K562 (cell line): ENCODE data around the gene RREB1. TPM values are rescaled to one million over a fixed set of nuclear protein-coding genes. Genes with fewer than 3 reads are reported as not detected.

Source experiments
- CUX1 ChIP-seq: fragments of 200-800 bp; sonication (Bioruptor generic); IDR thresholded peaks from 2 replicates; pipeline ENCODE4 v1.6.1; 2016; ENCODE audit warnings: missing genetic modification characterization, missing compliant biosample characterization
- FOXK1 ChIP-seq: sonication (generic); formaldehyde crosslinking; IDR thresholded peaks from 2 replicates; pipeline ENCODE4 v1.8.0; 2022; ENCODE audit warnings: missing genetic modification reagents, mild to moderate bottlenecking, borderline replicate concordance
- GTF2E2 ChIP-seq: fragments of 200-800 bp; sonication (Bioruptor generic); IDR thresholded peaks from 2 replicates; pipeline ENCODE4 v1.6.1; 2016; ENCODE audit warnings: missing genetic modification characterization, missing compliant biosample characterization
- HOXB6 ChIP-seq: fragments of 250-450 bp; sonication (Bioruptor Pico); IDR thresholded peaks from 2 replicates; pipeline ENCODE4 v1.5.1; 2022; ENCODE audit warnings: mild to moderate bottlenecking, borderline replicate concordance
- MIER1 ChIP-seq: fragments of 450-650 bp; IDR thresholded peaks from 2 replicates; pipeline ENCODE4 v1.6.1; 2016; ENCODE audit warnings: antibody characterized with exemption, mild to moderate bottlenecking, low read depth
- NFXL1 ChIP-seq: fragments of 450-650 bp; formaldehyde crosslinking; IDR thresholded peaks from 2 replicates; pipeline ENCODE4 v1.4.0; 2021; ENCODE audit warnings: mild to moderate bottlenecking
- OTX1 ChIP-seq: fragments of 450-650 bp; formaldehyde crosslinking; IDR thresholded peaks from 2 replicates; pipeline ENCODE4 v1.4.0; 2022; ENCODE audit warnings: mild to moderate bottlenecking
- PHF20 ChIP-seq: fragments of 450-650 bp; IDR thresholded peaks from 2 replicates; pipeline ENCODE4 v1.6.1; 2018; ENCODE audit not compliant: partially characterized antibody
- PREB ChIP-seq: sonication (generic); formaldehyde crosslinking; IDR thresholded peaks from 2 replicates; pipeline ENCODE4 v1.8.1; 2023; ENCODE audit warnings: mild to moderate bottlenecking, missing genetic modification reagents
- SFPQ ChIP-seq: fragments of 200-400 bp; formaldehyde crosslinking; IDR thresholded peaks from 2 replicates; pipeline ENCODE4 v1.6.1; 2017; ENCODE audit warnings: mild to moderate bottlenecking, low read depth, low read length, moderate library complexity
- SRSF3 ChIP-seq: fragments of 200-400 bp; formaldehyde crosslinking; IDR thresholded peaks from 2 replicates; pipeline ENCODE4 v1.6.1; 2016; ENCODE audit warnings: mild to moderate bottlenecking, low read length, moderate library complexity; ENCODE audit not compliant: insufficient read depth
- ZFP30 ChIP-seq: fragments of 250-450 bp; sonication (Bioruptor Pico); IDR thresholded peaks from 2 replicates; pipeline ENCODE4 v1.8.0; 2022; ENCODE audit warnings: moderate library complexity, mild to moderate bottlenecking, inconsistent platforms, borderline replicate concordance
- ZFPM2 ChIP-seq: fragments of 250-450 bp; sonication (Bioruptor Pico); IDR thresholded peaks from 2 replicates; pipeline ENCODE4 v1.5.1; 2022; ENCODE audit warnings: mild to moderate bottlenecking
- polyA plus RNA-seq, 8 experiments: library from polyadenylated mRNA; depleted of rRNA in 4 of 8; stranded (reverse) in 5 of 8; unstranded in 3 of 8; fragments of >200 nt; fragmentation: Nextera tagmentation in 2 of 8; fragmentation: Illumina TruSeq in 1 of 8; extraction: Ambion mirVana in 2 of 8; extraction: Trizol in 1 of 8; gene quantifications; 2 replicates each; pipeline versions ENCODE4 v1.2.1 to v1.2.3, GENCODE V29; 2011 to 2014; ENCODE audit warnings: inconsistent platforms in 1 of 8, missing spikeins in 1 of 8
- total RNA-seq, 7 experiments: library from RNA; depleted of rRNA in 6 of 7; stranded (reverse); fragments of >200 nt in 6 of 7; fragmentation: Illumina TruSeq in 2 of 7; extraction: Trizol in 2 of 7; gene quantifications; 2 replicates each; pipeline versions ENCODE4 v1.2.1 to v1.2.3, GENCODE V29; 2011 to 2021; ENCODE audit warnings: low replicate concordance in 1 of 7
- TF ChIP-seq, protein P1 (sequence below): fragments of 250-450 bp; sonication (Bioruptor Pico); IDR thresholded peaks from 2 replicates; pipeline ENCODE4 v1.8.0; 2022; ENCODE audit warnings: inconsistent platforms
- TF ChIP-seq, protein P2 (sequence below): fragments of 250-450 bp; sonication (Bioruptor Pico); IDR thresholded peaks from 2 replicates; pipeline ENCODE4 v1.8.0; 2021; ENCODE audit warnings: moderate library complexity, mild to moderate bottlenecking, inconsistent platforms

RREB1 gene
- total and polyA plus RNA-seq, 9 of the 15 experiments (the other 6 are each of a cell fraction or from before 2014, with no cell fraction given), result 3.3 to 64.2 (median 19.3) TPM

GRCh38 chr6:7238900-7239589, 131.3 kb downstream of the RREB1 start (continued):
- TF ChIP-seq CUX1 (CRISPR knock-in tag) (no peak), FOXK1 (peak; percentile 61; the same call in 1 of the 2 replicates), OTX1 (no peak), PREB (CRISPR knock-in tag) (no peak), SFPQ (no peak), NFXL1 (CRISPR knock-in tag) (no peak), GTF2E2 (tag) (no peak), ZFP30 (CRISPR knock-in tag) (no peak), PHF20 (no peak), MIER1 (no peak), HOXB6 (CRISPR knock-in tag) (no peak), ZFPM2 (CRISPR knock-in tag) (no peak), SRSF3 (no peak)
- TF ChIP-seq, protein P1, sequence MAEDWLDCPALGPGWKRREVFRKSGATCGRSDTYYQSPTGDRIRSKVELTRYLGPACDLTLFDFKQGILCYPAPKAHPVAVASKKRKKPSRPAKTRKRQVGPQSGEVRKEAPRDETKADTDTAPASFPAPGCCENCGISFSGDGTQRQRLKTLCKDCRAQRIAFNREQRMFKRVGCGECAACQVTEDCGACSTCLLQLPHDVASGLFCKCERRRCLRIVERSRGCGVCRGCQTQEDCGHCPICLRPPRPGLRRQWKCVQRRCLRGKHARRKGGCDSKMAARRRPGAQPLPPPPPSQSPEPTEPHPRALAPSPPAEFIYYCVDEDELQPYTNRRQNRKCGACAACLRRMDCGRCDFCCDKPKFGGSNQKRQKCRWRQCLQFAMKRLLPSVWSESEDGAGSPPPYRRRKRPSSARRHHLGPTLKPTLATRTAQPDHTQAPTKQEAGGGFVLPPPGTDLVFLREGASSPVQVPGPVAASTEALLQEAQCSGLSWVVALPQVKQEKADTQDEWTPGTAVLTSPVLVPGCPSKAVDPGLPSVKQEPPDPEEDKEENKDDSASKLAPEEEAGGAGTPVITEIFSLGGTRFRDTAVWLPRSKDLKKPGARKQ (CRISPR knock-in tag), result no peak
- TF ChIP-seq, protein P2, sequence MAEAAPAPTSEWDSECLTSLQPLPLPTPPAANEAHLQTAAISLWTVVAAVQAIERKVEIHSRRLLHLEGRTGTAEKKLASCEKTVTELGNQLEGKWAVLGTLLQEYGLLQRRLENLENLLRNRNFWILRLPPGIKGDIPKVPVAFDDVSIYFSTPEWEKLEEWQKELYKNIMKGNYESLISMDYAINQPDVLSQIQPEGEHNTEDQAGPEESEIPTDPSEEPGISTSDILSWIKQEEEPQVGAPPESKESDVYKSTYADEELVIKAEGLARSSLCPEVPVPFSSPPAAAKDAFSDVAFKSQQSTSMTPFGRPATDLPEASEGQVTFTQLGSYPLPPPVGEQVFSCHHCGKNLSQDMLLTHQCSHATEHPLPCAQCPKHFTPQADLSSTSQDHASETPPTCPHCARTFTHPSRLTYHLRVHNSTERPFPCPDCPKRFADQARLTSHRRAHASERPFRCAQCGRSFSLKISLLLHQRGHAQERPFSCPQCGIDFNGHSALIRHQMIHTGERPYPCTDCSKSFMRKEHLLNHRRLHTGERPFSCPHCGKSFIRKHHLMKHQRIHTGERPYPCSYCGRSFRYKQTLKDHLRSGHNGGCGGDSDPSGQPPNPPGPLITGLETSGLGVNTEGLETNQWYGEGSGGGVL, result no peak
